Left lobe of liver (tissue), 2 donors: ENCODE measurements around the gene PSORS1C1. TPM values are rescaled to one million over a fixed set of nuclear protein-coding genes. Genes with fewer than 3 reads are reported as not detected.

Source experiments
- ATAC-seq: fragments of 200-7000 bp; cut with Tn5 transposase; one replicate; pipeline ENCODE4 v1.9.1; 2020; ENCODE audit warnings: mild to moderate bottlenecking, moderate library complexity
- DNase-seq: peaks from one replicate; pipeline ENCODE4 v3.0.0-alpha.2; 2020; ENCODE audit warnings: low spot score
- total RNA-seq: library from RNA; stranded (reverse); gene quantifications from one replicate; pipeline ENCODE4 v1.2.1, GENCODE V29; 2021
- donor health status: DM: no; HTN: no; CAD: no; lungs with moderate emphysema.
- donor health status: DM: no; HTN: yes; CAD: no.

Gene PSORS1C1
- total RNA-seq, 1 donor from 2014 or later = not detected

DNA sequence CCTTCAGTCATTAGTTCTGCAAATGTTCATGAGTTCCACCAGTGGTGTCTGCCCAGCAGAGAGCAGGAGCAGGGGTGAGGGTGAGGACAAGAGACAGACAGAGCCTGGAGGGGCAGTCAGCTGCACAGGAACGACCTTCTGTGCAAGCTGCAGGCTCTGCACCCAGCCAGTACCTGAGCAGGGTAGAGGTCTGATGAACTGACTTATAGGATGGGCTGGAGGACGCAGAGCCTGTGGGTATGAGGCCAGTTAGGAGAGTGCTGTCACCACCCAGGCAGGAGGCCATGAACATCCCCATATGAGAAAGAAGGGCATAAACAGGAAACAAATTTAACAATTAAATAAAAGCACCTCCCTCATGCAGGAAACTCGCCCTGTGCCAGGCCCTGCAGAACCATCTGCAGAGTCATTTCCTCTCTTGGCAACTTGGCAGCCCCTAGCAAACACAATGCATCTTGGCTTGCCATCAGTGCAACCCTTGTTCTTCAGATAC is 20.2 kb upstream of the PSORS1C1 start:
- DNase-seq (no peak), ATAC-seq (no peak)

DNA sequence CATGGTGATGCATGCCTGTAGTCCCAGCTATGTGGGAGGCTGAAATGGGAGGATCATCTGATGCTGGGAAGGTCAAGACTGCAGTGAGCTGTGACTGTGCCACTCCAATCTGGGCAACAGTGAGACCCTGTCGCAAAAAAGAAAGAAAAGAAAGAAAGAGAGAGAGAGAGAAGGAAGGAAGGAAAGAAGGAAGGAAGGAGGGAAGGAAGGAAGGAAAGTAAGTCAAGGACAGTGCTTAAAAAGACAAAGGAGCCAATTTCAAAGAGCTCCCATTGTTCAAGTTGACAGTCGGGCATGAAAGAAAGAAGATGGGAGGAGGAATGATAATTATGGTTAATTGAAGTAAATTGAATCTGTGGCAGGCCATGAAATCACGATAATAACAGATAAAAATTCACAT is 18.4 kb upstream of the PSORS1C1 start:
- ATAC-seq (no peak), DNase-seq (no peak)

GRCh38 chr6:31096656-31097055 is 17.9 kb upstream of the PSORS1C1 start:
- DNase-seq = no peak
- ATAC-seq = no peak

GRCh38 chr6:31098449-31098938 is 16.1 kb upstream of the PSORS1C1 start:
- no peak for DNase-seq
- no peak for ATAC-seq

DNA sequence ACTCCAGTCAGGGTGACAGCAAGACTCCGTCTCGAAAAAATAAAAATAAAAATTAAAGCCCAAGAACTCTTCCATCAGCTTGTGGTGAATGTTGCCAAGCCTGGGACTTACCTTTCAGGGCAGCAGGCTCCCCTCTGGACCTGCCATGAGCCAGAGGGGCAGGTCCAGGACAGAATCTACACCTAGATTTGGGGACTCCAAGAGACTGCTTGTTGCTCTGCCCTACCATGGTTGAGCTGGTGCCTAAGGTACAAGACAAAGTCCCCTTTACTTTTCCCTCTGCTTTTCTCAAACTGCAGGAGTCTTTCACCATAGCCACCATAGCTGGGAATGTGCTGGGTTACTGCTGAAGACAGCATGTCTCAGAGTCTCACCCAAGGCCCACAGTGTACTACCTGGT is 11.5 kb upstream of the PSORS1C1 start:
- DNase-seq = no peak
- no peak for ATAC-seq

DNA sequence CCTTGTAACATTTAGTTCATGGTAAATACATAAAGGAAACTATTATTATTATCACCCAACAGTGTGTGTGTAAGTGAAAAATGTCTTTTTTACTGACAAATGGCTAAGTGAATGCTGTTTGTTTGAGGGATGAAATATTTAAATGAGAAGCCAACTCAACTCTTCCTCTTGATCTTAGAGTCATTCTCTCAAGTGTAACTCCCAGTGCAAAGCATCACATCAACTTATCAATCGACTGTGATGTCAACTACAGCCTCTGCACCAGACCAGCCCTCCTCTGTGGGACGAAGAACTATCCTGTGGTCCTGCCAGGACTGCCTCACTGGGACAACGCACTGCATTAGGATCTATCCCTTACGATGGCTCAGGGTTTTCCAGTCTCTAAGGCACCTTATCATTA is 7.5 kb upstream of the PSORS1C1 start:
- DNase-seq (no peak), ATAC-seq (no peak)

DNA sequence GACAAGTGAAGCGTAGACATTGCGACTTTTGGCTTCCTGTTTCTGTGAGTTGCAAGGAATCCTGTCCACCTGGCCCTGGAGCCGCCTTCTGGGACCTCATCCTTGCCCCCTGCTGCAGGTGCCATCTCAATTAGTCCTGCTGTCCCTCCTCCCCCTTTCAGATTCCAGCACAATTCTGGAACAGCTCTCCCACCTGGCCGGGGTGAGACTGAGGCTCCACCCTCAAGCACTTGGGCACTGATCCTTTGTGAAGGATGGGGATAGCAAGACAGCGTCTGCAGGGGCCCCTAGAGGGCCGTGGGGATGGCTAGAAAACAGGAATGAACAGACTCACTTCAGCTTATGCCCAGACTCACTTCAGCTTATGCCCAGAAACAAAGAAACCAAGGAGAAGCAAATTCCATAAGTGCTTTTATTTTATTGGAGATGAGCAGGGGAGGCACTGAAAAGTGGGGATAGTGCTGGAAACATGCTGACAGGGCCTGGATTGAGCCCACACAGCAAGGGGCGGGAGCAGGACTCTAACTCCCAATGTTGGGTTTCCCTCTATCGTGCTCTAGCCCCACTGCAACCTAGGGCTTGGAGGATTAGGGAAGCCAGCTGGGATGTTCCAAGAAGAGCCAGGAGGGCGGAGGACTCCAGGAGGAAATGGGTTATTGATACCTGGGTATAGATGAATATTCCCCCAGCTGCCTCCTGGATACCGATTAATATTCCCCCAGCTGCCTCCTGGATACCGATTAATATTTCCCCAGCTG is 3.6 kb upstream of the PSORS1C1 start:
- ATAC-seq (no peak), DNase-seq (no peak)

- ATAC-seq (no peak), DNase-seq (no peak)
Measured at GRCh38 chr6:31111712-31112111, 2.9 kb upstream of the PSORS1C1 start.

GRCh38 chr6:31112478-31112877 is 2.1 kb upstream of the PSORS1C1 start, which contains the start of gene C6orf15:
Gene C6orf15, minus strand, starts transcription at chr6:31112575. Its CDS starts 20 bp downstream, at chr6:31112555.
- DNase-seq (no peak), ATAC-seq (no peak)

- no peak for DNase-seq
Measured at GRCh38 chr6:31113861-31114540, 599 bp upstream of the PSORS1C1 start.

DNA sequence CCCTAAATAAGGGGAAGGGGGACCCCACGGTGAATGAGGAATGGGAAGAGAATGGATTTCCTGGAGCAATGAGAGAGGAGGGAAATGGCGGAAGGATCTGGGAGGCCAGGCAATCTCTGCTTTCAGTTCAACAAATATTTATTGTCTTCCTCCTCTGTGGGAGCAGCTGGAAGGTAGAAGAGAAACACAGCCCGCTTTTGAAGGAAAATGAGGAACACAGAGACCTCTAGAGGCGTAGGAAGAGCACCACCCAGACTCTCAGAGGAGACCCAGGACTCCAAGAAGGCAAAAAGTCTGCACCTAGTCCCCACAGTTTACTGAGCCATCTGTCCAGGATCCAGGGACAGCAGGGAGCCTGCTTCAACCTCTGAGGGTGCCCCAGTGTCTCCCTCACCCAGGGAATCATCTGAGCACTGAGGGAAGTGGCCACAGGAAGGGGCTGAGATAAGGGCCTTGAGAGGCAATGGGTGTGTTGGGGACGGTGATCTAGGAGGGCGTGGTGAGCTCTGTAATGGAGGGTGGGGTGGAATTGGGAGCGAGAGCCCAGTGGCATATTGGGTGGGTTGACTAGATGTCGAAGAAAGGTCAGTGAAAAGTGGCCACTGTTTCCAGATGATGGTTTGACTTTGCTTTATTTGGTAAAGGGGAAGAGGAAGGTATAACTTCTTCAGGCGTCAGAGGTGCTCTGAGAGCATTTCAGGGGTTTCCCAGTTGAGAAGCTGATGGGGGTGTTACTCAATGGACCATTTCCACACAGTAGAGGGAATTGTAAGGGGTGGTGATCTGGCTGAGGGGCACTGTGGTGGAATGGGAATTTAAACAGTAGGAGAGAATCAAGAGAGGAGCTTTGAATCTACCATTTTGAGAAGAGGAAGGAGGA is 610 bp downstream of the PSORS1C1 start:
- no peak for ATAC-seq
- DNase-seq = no peak

More at GRCh38 chr6:31113861-31114540, 599 bp upstream of the PSORS1C1 start:
- ATAC-seq = no peak

DNA sequence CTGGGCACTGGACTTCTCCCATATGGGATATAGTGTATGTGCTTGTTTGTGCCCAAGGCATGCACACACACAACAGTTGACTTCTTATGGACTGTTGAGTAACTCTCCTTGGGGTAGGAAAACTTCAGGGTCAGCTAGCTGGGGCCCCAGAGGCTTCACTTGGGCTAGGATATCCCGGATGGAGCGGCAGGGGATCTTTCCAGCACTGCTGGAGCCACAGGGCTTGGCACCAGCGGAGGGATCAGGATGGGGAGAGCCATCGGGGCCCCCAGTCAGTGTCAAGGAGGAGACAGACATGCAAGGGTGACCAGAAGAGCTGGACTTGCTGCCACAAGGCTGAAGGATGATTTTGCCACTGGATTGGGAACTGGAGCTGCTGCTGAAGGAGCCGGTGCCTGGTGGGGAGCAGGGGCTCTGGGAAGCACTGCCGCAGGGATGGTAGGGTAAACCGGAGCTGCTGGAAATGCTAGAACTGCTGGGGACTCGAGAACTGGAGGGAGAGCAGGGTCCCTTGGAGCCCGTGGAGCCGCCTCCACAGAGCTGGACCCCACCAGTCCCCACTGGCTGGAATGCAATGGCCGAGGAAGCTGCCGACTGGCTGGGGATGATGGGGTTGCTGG is 1.5 kb downstream of the PSORS1C1 start:
- no peak for DNase-seq
- ATAC-seq = no peak

GRCh38 chr6:31116661-31117385 is 2.2 kb downstream of the PSORS1C1 start:
- ATAC-seq (no peak), DNase-seq (no peak)

DNA sequence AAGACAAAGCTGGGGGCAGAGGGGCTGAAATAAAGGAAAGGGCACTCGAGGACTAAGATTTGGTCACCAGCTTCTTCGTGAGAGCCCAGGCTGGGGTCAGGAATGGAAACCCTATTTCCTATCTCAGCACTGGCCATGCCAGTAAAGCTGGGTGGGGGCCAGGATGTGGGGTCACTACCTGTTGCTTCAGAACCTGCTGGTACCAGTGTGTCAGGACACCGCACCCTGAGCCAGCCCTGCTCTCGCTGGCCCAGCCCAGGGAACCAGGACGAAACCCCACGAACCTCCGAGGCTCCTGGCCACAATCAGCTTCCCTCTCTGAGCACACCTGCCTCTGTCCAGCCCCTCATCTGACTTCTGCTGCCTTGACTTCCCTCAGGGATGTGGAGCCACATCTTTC is 3.6 kb downstream of the PSORS1C1 start:
- ATAC-seq = no peak
- DNase-seq = no peak

GRCh38 chr6:31120151-31120915 is 5.7 kb downstream of the PSORS1C1 start, which contains the start of gene CDSN:
Gene CDSN, minus strand, starts transcription at chr6:31120446. Its CDS starts 27 bp downstream, at chr6:31120419.
- DNase-seq (no peak), ATAC-seq (no peak)

GRCh38 chr6:31121131-31121790 is 6.7 kb downstream of the PSORS1C1 start:
- no peak for DNase-seq
- no peak for ATAC-seq

GRCh38 chr6:31122791-31123706 is 8.4 kb downstream of the PSORS1C1 start:
- ATAC-seq (peak; percentile 59), DNase-seq (no peak)
